Astrocyte (in vitro differentiated cells and primary cell): ENCODE measurements around the gene ACTN4. TPM values are rescaled to one million over a fixed set of nuclear protein-coding genes. Genes with fewer than 3 reads are reported as not detected.
A peak's percentile ranks its signal among the peaks of the same experiment; 100 is the strongest.

Experiments
- DNase-seq: peaks from one replicate; pipeline ENCODE4 v3.0.0-alpha.2; 2010; ENCODE audit warnings: low read depth
- FAIRE-seq: peaks from 2 replicates; lab custom pipeline; 2011; peaks lifted over from hg19 to GRCh38; lab: Jason Lieb, UNC
- H2AFZ ChIP-seq: 2 replicates; pipeline ENCODE4 v1.6.0; 2012; ENCODE audit warnings: low read depth, low read length, inconsistent platforms
- H3K27ac ChIP-seq: 2 replicates; pipeline ENCODE4 v1.5.1; 2011; ENCODE audit warnings: low read depth, low read length, inconsistent platforms
- H3K27me3 ChIP-seq: 2 replicates; pipeline ENCODE4 v1.6.0; 2011; ENCODE audit warnings: low read length, inconsistent platforms; ENCODE audit not compliant: insufficient read depth
- H3K36me3 ChIP-seq: 2 replicates; pipeline ENCODE4 v1.5.1; 2011; ENCODE audit warnings: low read length, inconsistent platforms; ENCODE audit not compliant: insufficient read depth
- H3K4me1 ChIP-seq: 2 replicates; pipeline ENCODE4 v1.5.1; 2011; ENCODE audit warnings: low read length, inconsistent platforms; ENCODE audit not compliant: insufficient read depth
- H3K4me2 ChIP-seq: 2 replicates; pipeline ENCODE4 v1.6.0; 2012; ENCODE audit warnings: low read length, inconsistent platforms
- H3K4me3 ChIP-seq: 2 replicates; pipeline ENCODE4 v1.5.1; 2011; ENCODE audit warnings: low read depth, mild to moderate bottlenecking, low read length, inconsistent platforms; ENCODE audit not compliant: insufficient read depth
- H3K79me2 ChIP-seq: 2 replicates; pipeline ENCODE4 v1.6.0; 2012; ENCODE audit warnings: mild to moderate bottlenecking, low read length, inconsistent platforms; ENCODE audit not compliant: insufficient read depth
- H3K9ac ChIP-seq: 2 replicates; pipeline ENCODE4 v1.6.0; 2012; ENCODE audit warnings: mild to moderate bottlenecking, low read length, inconsistent platforms
- H3K9me3 ChIP-seq: 2 replicates; pipeline ENCODE4 v1.5.1; 2012; ENCODE audit warnings: low read depth, mild to moderate bottlenecking, low read length, inconsistent platforms; ENCODE audit not compliant: insufficient read depth
- H4K20me1 ChIP-seq: 2 replicates; pipeline ENCODE4 v1.6.0; 2012; ENCODE audit warnings: low read length, inconsistent platforms; ENCODE audit not compliant: insufficient read depth
- H3K27ac Mint-ChIP-seq: one replicate; pipeline ENCODE4 v1.8.0; 2021; ENCODE audit warnings: mild to moderate bottlenecking, mixed read lengths; ENCODE audit not compliant: unreplicated experiment
- H3K27me3 Mint-ChIP-seq: one replicate; pipeline ENCODE4 v1.8.0; 2021; ENCODE audit warnings: low read depth, mixed read lengths; ENCODE audit not compliant: unreplicated experiment
- H3K36me3 Mint-ChIP-seq: one replicate; pipeline ENCODE4 v1.8.0; 2021; ENCODE audit warnings: low read depth, mixed read lengths; ENCODE audit not compliant: unreplicated experiment
- H3K4me1 Mint-ChIP-seq: one replicate; pipeline ENCODE4 v1.8.0; 2021; ENCODE audit warnings: low read depth, mixed read lengths; ENCODE audit not compliant: unreplicated experiment
- H3K4me3 Mint-ChIP-seq: one replicate; pipeline ENCODE4 v1.8.0; 2021; ENCODE audit warnings: mild to moderate bottlenecking, moderate library complexity, mixed read lengths; ENCODE audit not compliant: unreplicated experiment
- H3K9me3 Mint-ChIP-seq: one replicate; pipeline ENCODE4 v1.8.0; 2021; ENCODE audit warnings: mild to moderate bottlenecking, mixed read lengths; ENCODE audit not compliant: unreplicated experiment
- CTCF ChIP-seq: IDR thresholded peaks from 2 replicates; pipeline ENCODE4 v1.5.1; 2011; ENCODE audit warnings: low read depth, mild to moderate bottlenecking, inconsistent platforms, low read length, moderate library complexity; ENCODE audit not compliant: insufficient read depth
- EZH2 ChIP-seq: IDR thresholded peaks from 2 replicates; pipeline ENCODE4 v1.6.1; 2012; ENCODE audit warnings: mild to moderate bottlenecking, low read length, inconsistent platforms; ENCODE audit not compliant: insufficient read depth
- total RNA-seq: library from RNA; stranded (reverse); gene quantifications from 2 replicates; pipeline ENCODE4 v1.2.1, GENCODE V29; 2021

Gene ACTN4
- total RNA-seq, 1 donor from 2014 or later: 879 TPM

GRCh38 chr19:38734176-38734425 is 86.7 kb downstream of the ACTN4 start:
- no peaks in the 10 kb centered on the region for H3K27me3 ChIP-seq
- H3K4me1 Mint-ChIP-seq: peaks cover 1% of the 10 kb centered on the region
- no peak overlapping the region for H3K9ac ChIP-seq
- no peaks in the 10 kb centered on the region for H3K9me3 ChIP-seq
- peak overlapping the region; percentile 64 for H3K4me2 ChIP-seq
- no peak overlapping the region for H3K4me3 Mint-ChIP-seq
- peaks cover 24% of the 10 kb centered on the region for H3K4me1 ChIP-seq
- H3K79me2 ChIP-seq: peaks cover 5% of the 10 kb centered on the region
- TF ChIP-seq EZH2: no peak
- TF ChIP-seq CTCF: no peak
- peaks cover 4% of the 10 kb centered on the region for H3K9me3 Mint-ChIP-seq
- no peak overlapping the region for H3K4me3 ChIP-seq
- no peak for FAIRE-seq
- peaks cover 16% of the 10 kb centered on the region for H3K36me3 Mint-ChIP-seq
- no peak overlapping the region for H3K27ac ChIP-seq
- peaks cover 47% of the 10 kb centered on the region for H4K20me1 ChIP-seq
- no peak overlapping the region for H2AFZ ChIP-seq
- H3K27ac Mint-ChIP-seq: peak overlapping the region; percentile 69
- peaks cover 5% of the 10 kb centered on the region for H3K27me3 Mint-ChIP-seq
- no peak for DNase-seq
- peaks cover 19% of the 10 kb centered on the region for H3K36me3 ChIP-seq

GRCh38 chr19:38734426-38735256 is 87.2 kb downstream of the ACTN4 start:
- H3K4me1 Mint-ChIP-seq: peaks cover 1% of the 10 kb centered on the region

More at GRCh38 chr19:38734426-38735256, 87.2 kb downstream of the ACTN4 start:
- DNase-seq (no peak), FAIRE-seq (no peak)
- peak overlapping the region; percentile 69 for H3K27ac Mint-ChIP-seq
- Histone ChIP-seq H4K20me1 (peaks cover 47% of the 10 kb centered on the region), H2AFZ (no peak overlapping the region), H3K36me3 (peaks cover 19% of the 10 kb centered on the region), H3K79me2 (peaks cover 5% of the 10 kb centered on the region), H3K4me3 (no peak overlapping the region), H3K4me1 (peaks cover 24% of the 10 kb centered on the region), H3K4me2 (peak overlapping the region; percentile 64), H3K27ac (peak overlapping the region; percentile 47), H3K27me3 (no peaks in the 10 kb centered on the region), H3K9ac (no peak overlapping the region), H3K9me3 (no peaks in the 10 kb centered on the region)
- TF ChIP-seq EZH2 (no peak), CTCF (no peak)
- peaks cover 14% of the 10 kb centered on the region for H3K36me3 Mint-ChIP-seq
- H3K9me3 Mint-ChIP-seq: peaks cover 4% of the 10 kb centered on the region
- peaks cover 5% of the 10 kb centered on the region for H3K27me3 Mint-ChIP-seq
- H3K4me3 Mint-ChIP-seq: peak overlapping the region; percentile 11
